Astrocyte (in vitro differentiated cells and primary cell): Measurements from ENCODE around the gene TRDN. TPM values are rescaled to one million over a fixed set of nuclear protein-coding genes. Genes with fewer than 3 reads are reported as not detected.

ENCODE experiments used
- DNase-seq: peaks from one replicate; pipeline ENCODE4 v3.0.0-alpha.2; 2010; ENCODE audit warnings: low read depth
- FAIRE-seq: peaks from 2 replicates; lab custom pipeline; 2011; peaks lifted over from hg19 to GRCh38; lab: Jason Lieb, UNC
- H2AFZ ChIP-seq: 2 replicates; pipeline ENCODE4 v1.6.0; 2012; ENCODE audit warnings: low read depth, low read length, inconsistent platforms
- H3K27ac ChIP-seq: 2 replicates; pipeline ENCODE4 v1.5.1; 2011; ENCODE audit warnings: low read depth, low read length, inconsistent platforms
- H3K27me3 ChIP-seq: 2 replicates; pipeline ENCODE4 v1.6.0; 2011; ENCODE audit warnings: low read length, inconsistent platforms; ENCODE audit not compliant: insufficient read depth
- H3K36me3 ChIP-seq: 2 replicates; pipeline ENCODE4 v1.5.1; 2011; ENCODE audit warnings: low read length, inconsistent platforms; ENCODE audit not compliant: insufficient read depth
- H3K4me1 ChIP-seq: 2 replicates; pipeline ENCODE4 v1.5.1; 2011; ENCODE audit warnings: low read length, inconsistent platforms; ENCODE audit not compliant: insufficient read depth
- H3K4me2 ChIP-seq: 2 replicates; pipeline ENCODE4 v1.6.0; 2012; ENCODE audit warnings: low read length, inconsistent platforms
- H3K4me3 ChIP-seq: 2 replicates; pipeline ENCODE4 v1.5.1; 2011; ENCODE audit warnings: low read depth, mild to moderate bottlenecking, low read length, inconsistent platforms; ENCODE audit not compliant: insufficient read depth
- H3K79me2 ChIP-seq: 2 replicates; pipeline ENCODE4 v1.6.0; 2012; ENCODE audit warnings: mild to moderate bottlenecking, low read length, inconsistent platforms; ENCODE audit not compliant: insufficient read depth
- H3K9ac ChIP-seq: 2 replicates; pipeline ENCODE4 v1.6.0; 2012; ENCODE audit warnings: mild to moderate bottlenecking, low read length, inconsistent platforms
- H3K9me3 ChIP-seq: 2 replicates; pipeline ENCODE4 v1.5.1; 2012; ENCODE audit warnings: low read depth, mild to moderate bottlenecking, low read length, inconsistent platforms; ENCODE audit not compliant: insufficient read depth
- H4K20me1 ChIP-seq: 2 replicates; pipeline ENCODE4 v1.6.0; 2012; ENCODE audit warnings: low read length, inconsistent platforms; ENCODE audit not compliant: insufficient read depth
- H3K27ac Mint-ChIP-seq: one replicate; pipeline ENCODE4 v1.8.0; 2021; ENCODE audit warnings: mild to moderate bottlenecking, mixed read lengths; ENCODE audit not compliant: unreplicated experiment
- H3K27me3 Mint-ChIP-seq: one replicate; pipeline ENCODE4 v1.8.0; 2021; ENCODE audit warnings: low read depth, mixed read lengths; ENCODE audit not compliant: unreplicated experiment
- H3K36me3 Mint-ChIP-seq: one replicate; pipeline ENCODE4 v1.8.0; 2021; ENCODE audit warnings: low read depth, mixed read lengths; ENCODE audit not compliant: unreplicated experiment
- H3K4me1 Mint-ChIP-seq: one replicate; pipeline ENCODE4 v1.8.0; 2021; ENCODE audit warnings: low read depth, mixed read lengths; ENCODE audit not compliant: unreplicated experiment
- H3K4me3 Mint-ChIP-seq: one replicate; pipeline ENCODE4 v1.8.0; 2021; ENCODE audit warnings: mild to moderate bottlenecking, moderate library complexity, mixed read lengths; ENCODE audit not compliant: unreplicated experiment
- H3K9me3 Mint-ChIP-seq: one replicate; pipeline ENCODE4 v1.8.0; 2021; ENCODE audit warnings: mild to moderate bottlenecking, mixed read lengths; ENCODE audit not compliant: unreplicated experiment
- EZH2 ChIP-seq: IDR thresholded peaks from 2 replicates; pipeline ENCODE4 v1.6.1; 2012; ENCODE audit warnings: mild to moderate bottlenecking, low read length, inconsistent platforms; ENCODE audit not compliant: insufficient read depth
- total RNA-seq: library from RNA; stranded (reverse); gene quantifications from 2 replicates; pipeline ENCODE4 v1.2.1, GENCODE V29; 2021
- TF ChIP-seq, protein P1 (sequence below): IDR thresholded peaks from 2 replicates; pipeline ENCODE4 v1.5.1; 2011; ENCODE audit warnings: low read depth, mild to moderate bottlenecking, inconsistent platforms, low read length, moderate library complexity; ENCODE audit not compliant: insufficient read depth

TRDN gene
- total RNA-seq, 1 donor from 2014 or later, result not detected

DNA sequence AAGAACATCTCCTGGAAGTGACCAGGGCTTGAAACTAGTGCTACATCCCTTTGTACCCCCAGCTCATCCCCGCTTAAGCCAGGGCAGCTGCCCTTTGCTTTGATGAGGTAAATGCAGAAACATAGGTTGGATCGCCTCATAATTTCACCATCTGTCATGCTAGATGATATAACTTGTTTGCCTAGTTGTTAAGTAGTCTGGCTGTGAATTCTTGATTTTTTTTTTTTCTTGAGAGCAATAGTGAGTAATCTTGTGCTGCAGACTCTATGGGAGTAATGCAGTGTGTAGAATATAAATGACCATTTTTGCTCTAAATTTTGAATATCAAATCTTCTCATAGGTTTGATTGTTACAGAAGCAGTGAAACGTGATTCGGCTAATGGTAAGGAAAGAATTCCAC, 4.1 kb downstream of the TRDN start:
- Histone ChIP-seq H3K9ac (no peak overlapping the region), H4K20me1 (no peaks in the 10 kb centered on the region), H3K4me3 (no peak overlapping the region), H3K36me3 (no peaks in the 10 kb centered on the region), H3K79me2 (no peaks in the 10 kb centered on the region), H3K27me3 (no peaks in the 10 kb centered on the region), H3K9me3 (no peaks in the 10 kb centered on the region), H3K4me2 (no peak overlapping the region), H3K4me1 (no peaks in the 10 kb centered on the region), H3K27ac (no peak overlapping the region), H2AFZ (no peak overlapping the region)
- H3K9me3 Mint-ChIP-seq, result no peaks in the 10 kb centered on the region
- H3K4me3 Mint-ChIP-seq, result no peak overlapping the region
- no peaks in the 10 kb centered on the region for H3K27me3 Mint-ChIP-seq
- TF ChIP-seq, protein P1, sequence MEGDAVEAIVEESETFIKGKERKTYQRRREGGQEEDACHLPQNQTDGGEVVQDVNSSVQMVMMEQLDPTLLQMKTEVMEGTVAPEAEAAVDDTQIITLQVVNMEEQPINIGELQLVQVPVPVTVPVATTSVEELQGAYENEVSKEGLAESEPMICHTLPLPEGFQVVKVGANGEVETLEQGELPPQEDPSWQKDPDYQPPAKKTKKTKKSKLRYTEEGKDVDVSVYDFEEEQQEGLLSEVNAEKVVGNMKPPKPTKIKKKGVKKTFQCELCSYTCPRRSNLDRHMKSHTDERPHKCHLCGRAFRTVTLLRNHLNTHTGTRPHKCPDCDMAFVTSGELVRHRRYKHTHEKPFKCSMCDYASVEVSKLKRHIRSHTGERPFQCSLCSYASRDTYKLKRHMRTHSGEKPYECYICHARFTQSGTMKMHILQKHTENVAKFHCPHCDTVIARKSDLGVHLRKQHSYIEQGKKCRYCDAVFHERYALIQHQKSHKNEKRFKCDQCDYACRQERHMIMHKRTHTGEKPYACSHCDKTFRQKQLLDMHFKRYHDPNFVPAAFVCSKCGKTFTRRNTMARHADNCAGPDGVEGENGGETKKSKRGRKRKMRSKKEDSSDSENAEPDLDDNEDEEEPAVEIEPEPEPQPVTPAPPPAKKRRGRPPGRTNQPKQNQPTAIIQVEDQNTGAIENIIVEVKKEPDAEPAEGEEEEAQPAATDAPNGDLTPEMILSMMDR, result no peak
- no peak for TF ChIP-seq EZH2
- no peak for DNase-seq
- H3K4me1 Mint-ChIP-seq, result no peaks in the 10 kb centered on the region
- H3K27ac Mint-ChIP-seq, result no peak overlapping the region
- FAIRE-seq, result no peak
- H3K36me3 Mint-ChIP-seq, result no peaks in the 10 kb centered on the region

DNA sequence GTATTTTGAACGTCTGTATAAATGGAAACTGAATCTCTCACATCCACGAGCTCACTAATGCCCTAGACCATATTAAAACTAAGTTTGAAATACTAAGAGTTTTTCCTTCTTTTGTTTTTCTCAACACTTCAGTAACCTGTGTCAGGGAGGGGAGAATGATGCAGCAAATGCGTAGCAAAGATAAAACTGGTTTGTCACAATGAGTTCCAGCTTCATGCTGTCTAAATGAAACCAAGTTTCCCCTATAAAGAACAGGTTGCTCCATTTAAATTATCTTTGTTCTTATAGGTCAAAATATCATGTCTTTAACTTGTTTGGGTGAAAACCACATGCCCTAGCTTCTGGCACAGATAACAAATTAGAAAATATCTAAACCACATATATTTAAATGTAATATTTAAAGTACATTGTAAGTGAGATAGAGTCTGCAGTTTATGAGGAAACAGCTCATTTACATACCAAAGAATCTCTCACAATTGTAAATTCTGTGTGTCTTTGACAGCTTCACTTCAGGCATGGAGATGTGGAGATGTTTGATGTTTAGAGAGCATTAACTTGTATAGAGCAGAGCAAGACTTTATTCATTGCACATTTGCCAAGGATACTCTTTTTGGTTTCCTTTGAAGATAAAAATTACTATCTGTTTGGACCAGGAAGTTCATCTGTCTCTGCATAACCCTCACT, 7.3 kb downstream of the TRDN start:
- H3K4me1 ChIP-seq, result no peaks in the 10 kb centered on the region
- no peaks in the 10 kb centered on the region for H4K20me1 ChIP-seq
- no peaks in the 10 kb centered on the region for H3K9me3 ChIP-seq
- no peaks in the 10 kb centered on the region for H3K4me1 Mint-ChIP-seq
- no peak overlapping the region for H3K9ac ChIP-seq
- DNase-seq (no peak), FAIRE-seq (no peak)
- TF ChIP-seq EZH2, result no peak
- TF ChIP-seq, protein P1, result no peak
- no peak overlapping the region for H3K4me3 Mint-ChIP-seq
- no peaks in the 10 kb centered on the region for H3K36me3 ChIP-seq
- H3K27ac ChIP-seq, result no peak overlapping the region
- H3K27me3 ChIP-seq, result no peaks in the 10 kb centered on the region
- no peak overlapping the region for H2AFZ ChIP-seq
- no peaks in the 10 kb centered on the region for H3K27me3 Mint-ChIP-seq
- no peaks in the 10 kb centered on the region for H3K79me2 ChIP-seq
- no peaks in the 10 kb centered on the region for H3K9me3 Mint-ChIP-seq
- no peak overlapping the region for H3K27ac Mint-ChIP-seq
- H3K4me3 ChIP-seq, result no peak overlapping the region
- no peaks in the 10 kb centered on the region for H3K36me3 Mint-ChIP-seq
- no peak overlapping the region for H3K4me2 ChIP-seq

DNA sequence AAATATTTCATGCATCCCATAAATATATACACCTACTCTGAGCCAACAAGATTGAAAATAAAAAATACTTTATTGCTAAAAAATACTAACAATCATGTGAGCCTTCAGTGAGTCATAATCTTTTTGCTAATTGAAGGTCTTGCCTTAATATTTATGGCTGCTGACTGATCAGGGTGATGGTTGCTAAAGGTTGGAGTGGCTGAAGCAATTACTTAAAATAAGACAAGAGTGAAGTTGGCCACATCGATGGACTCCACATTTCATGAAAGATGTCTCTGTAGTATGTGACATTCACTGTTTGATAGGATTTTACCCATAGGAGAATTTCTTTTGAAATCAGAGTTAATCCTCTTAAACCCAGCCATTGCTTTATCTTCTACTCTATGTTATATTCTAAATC, 11.1 kb downstream of the TRDN start:
- H3K9me3 Mint-ChIP-seq, result no peaks in the 10 kb centered on the region
- Histone ChIP-seq H3K27me3 (no peaks in the 10 kb centered on the region), H3K4me2 (no peak overlapping the region), H3K27ac (no peak overlapping the region), H3K9ac (no peak overlapping the region), H3K36me3 (no peaks in the 10 kb centered on the region), H3K4me1 (no peaks in the 10 kb centered on the region), H3K79me2 (no peaks in the 10 kb centered on the region), H3K4me3 (no peak overlapping the region), H3K9me3 (no peaks in the 10 kb centered on the region), H2AFZ (no peak overlapping the region), H4K20me1 (no peaks in the 10 kb centered on the region)
- H3K27ac Mint-ChIP-seq, result no peak overlapping the region
- DNase-seq (no peak), FAIRE-seq (no peak)
- no peak overlapping the region for H3K4me3 Mint-ChIP-seq
- no peaks in the 10 kb centered on the region for H3K36me3 Mint-ChIP-seq
- no peaks in the 10 kb centered on the region for H3K27me3 Mint-ChIP-seq
- no peak for TF ChIP-seq EZH2
- TF ChIP-seq, protein P1, result no peak
- H3K4me1 Mint-ChIP-seq, result no peaks in the 10 kb centered on the region
